Dermis blood vessel endothelial cell (primary cell): Measurements from ENCODE around the gene DCAKD. TPM values are rescaled to one million over a fixed set of nuclear protein-coding genes. Genes with fewer than 3 reads are reported as not detected.

Experiments used
- DNase-seq: peaks from one replicate; pipeline ENCODE4 v3.0.0; 2010
- total RNA-seq: library from RNA; depleted of rRNA; stranded (reverse); fragments of >200 nt; gene quantifications from 2 replicates; pipeline ENCODE4 v1.2.3, GENCODE V29; 2014

DCAKD gene
- total RNA-seq, 1 donor from 2014 or later, result 36.4 TPM

- DNase-seq, result no peak
Measured at GRCh38 chr17:45029758-45030423, 21.5 kb downstream of the DCAKD start.

GRCh38 chr17:45029096-45029495 lies 22.3 kb downstream of the DCAKD start:
- DNase-seq, result no peak

GRCh38 chr17:45022655-45023339 lies 28.6 kb downstream of the DCAKD start:
- DNase-seq, result no peak

DNA sequence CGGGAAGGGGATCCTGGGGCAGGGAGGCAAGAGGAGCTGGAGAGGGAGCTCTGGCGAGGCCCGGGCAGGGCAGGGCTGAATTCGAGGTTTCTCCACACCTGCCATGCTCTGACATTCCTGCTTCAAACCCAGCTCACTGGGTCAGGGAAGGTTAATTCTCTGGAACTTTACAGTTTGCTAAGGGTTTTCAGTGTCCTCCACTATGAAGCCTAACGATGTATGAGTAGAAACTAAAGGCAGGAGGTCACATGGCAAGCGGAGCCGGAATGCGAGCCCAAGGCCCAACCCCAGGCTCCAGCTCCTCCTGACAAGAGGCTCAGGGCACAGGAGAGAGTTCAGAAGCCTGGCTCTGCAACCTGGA lies 29.2 kb downstream of the DCAKD start:
- no peak for DNase-seq

GRCh38 chr17:45021607-45022287 lies 29.7 kb downstream of the DCAKD start:
- DNase-seq, result peak; percentile 73

- peak; percentile 77 for DNase-seq
Measured at GRCh38 chr17:45020354-45021138, 30.9 kb downstream of the DCAKD start.

- peak; percentile 51 for DNase-seq
Measured at GRCh38 chr17:45018848-45019711, 32.4 kb downstream of the DCAKD start.

DNA sequence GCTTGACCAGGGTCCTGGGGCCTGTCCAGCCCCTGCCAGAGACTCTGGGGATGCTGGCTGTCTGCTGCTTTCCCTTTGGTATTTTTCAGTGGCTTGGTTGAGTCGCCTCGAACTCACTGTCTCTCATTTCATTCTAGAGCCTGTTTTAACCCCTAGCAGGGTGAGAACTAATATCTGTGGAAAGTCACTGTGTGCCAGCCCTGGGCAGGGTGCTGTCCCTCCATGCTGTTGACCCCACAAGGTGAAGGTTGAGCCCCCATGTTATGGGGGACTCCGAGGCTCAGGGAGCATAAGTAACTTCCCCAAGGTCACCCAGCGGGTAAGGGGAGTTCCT lies 33.0 kb downstream of the DCAKD start:
- DNase-seq, result no peak

DNA sequence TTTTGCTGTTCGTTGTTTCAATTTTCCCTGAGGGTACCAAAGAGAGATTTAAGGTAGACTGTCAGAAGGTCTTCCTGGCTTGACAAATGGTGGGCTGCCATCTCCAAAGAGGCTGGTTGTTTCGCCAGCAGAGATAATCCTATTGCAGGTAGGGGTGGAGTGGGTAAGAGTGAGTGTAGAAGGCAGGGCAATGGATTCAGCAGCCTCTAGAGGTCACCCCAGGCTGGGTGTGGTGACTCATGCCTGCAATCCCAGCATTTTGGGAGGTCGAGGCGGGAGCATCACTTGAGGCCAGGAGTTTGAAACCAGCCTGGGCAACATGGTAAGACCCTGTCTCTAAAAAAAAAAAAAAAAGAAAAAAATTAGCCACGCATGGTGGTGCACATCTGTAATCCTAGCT lies 34.6 kb downstream of the DCAKD start:
- DNase-seq, result peak; percentile 12

DNA sequence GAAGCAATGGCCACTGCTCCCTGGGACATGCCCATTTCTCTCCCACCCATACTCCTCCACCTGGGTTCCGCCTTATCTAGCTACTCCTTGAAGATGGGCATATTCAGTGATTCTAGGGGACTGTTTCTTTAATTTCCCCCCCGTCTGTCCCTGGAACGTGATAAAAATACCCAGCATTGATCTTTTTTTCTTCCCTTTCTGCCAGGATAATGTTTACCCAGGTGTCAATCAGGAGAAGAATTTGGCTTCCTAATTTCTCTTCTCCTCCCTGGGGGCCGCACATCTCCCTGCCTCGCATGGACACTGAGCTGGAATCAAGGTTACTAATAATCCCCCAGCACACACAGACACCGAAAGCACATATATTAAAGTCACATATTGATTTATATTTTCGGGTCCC lies 35.2 kb downstream of the DCAKD start:
- DNase-seq, result no peak

DNA sequence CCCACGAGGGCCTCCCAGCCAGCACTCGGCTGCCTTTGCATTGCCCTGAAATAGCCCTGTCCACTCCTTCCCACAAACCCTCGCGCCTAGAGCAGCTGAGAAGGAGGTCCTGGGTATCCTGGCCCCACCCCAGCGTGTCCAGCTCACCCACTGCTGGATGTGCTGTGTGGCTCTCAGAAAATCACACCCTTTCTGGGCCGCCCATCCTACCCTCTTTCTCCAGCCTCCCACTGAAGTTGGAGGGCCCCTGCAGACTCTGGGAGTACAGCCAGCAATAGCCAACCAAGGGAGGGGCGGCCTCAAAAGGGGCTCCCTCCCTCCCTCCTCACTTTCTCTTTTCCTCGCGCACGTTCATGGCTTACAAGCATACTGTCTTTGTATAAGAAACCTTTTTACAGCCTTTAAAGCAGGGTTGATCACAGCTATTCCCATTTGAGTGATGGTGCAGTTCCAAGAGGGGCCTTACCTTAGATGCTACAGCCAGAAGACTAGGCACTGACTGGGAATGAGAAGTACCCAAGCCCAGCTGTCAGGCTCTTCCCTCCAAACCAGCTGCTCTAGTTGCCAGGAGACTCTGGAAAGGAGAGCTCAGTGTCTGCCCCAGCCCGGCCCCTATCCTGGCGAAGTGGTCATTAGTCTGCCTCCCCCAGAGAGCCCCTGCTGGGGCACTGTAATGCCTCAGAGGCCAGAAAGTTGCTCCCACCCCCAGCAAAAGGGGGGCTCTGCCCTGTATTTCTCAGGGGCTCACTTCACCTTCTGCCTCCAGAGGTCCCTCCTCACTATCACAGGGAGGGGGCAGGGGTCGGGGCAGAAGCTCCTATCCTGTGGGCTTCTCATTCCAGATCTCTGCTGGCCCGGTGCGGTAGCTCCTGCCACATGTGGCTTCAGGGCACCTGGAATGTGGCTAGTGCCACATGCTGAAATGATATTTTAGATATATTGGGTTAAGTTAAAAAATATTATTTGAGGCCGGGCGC lies 38.1 kb downstream of the DCAKD start:
- DNase-seq, result no peak

GRCh38 chr17:45011767-45012166 lies 39.7 kb downstream of the DCAKD start:
- no peak for DNase-seq

DNA sequence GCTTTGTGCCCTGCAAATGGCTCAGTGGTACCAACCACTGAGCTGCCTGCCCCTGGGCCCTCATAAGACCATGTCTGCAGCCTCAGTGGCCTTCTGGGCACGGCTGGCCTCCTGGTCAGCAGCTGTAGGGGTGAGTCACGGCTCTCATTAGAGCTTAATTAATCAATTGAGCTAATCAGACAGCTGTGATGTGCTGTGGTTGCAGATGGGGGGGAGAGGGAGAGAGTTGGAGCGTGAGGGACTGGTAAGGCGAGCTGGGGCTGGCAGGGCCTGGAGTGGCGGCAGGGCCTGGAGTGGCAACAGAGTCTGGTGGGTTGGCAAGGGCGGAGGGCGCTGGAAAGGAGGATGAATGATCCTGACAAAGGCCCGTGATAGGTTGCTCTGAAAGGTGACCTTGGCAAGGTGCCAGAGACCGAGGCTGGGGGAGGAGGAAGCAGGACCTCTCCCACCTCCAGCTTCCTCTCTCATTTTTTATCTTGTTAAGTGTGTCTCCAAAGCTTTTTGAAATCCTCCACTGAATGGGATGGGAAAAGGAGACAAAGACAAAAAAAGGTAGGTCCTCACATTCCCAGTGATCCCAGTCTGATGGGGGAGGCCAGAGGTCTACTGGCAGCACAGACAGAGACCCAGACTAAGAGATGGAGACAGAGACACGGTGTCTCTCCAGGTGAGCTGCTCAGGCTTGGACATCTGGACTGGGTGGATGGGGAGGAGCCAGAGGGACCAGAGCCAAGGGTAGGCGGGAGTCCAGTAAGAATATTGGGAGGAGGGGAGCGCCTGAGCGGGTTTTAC lies 41.6 kb downstream of the DCAKD start:
- no peak for DNase-seq

GRCh38 chr17:45008216-45008615 lies 43.2 kb downstream of the DCAKD start:
- DNase-seq, result no peak

DNA sequence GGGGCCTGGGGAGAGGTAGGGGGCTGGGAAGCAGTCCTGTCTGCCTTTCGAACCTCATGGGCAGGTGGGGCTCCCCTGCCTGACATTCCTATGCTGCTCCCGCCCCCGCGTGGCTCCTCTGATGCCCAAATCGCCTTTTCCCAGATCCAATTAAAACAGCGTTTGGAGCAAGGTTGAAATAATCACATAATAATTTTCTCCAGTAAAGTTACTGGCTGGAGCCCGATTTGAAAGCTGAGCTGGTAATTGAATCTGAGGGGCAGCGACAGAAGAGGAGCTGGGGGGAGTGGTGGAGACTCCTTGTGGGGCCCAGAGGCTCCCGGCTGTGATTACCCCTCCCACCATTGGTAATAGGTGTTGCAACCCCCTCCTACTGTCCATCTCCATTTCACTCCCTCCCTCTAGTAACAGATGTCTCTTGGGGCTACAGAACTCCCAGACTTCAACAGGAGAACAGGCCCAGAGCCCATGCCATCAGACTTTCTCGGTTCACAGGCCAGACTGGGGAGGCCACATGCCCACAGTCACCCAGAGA lies 44.4 kb downstream of the DCAKD start:
- no peak for DNase-seq

DNA sequence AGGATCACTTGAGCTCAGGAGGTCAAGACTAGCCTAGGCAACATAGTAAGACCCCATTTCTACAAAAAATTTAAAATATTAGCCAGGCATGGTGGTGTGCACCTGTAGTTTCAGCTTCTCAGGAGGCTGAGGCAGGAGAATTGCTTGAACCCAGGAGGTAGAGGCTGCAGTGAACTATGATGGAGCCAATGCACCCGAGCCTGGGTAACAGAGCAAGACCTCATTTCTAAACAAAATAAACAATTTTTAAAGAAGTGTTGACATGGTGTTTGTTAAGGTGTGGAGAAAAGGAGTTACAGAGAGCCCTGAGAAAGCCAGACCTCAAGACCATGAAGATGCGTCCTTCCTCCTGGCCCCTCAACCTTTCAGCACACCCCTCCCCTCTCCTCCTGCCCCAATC lies 45.7 kb downstream of the DCAKD start:
- no peak for DNase-seq

- DNase-seq, result no peak
Measured at GRCh38 chr17:45004388-45004787, 47.0 kb downstream of the DCAKD start.

DNA sequence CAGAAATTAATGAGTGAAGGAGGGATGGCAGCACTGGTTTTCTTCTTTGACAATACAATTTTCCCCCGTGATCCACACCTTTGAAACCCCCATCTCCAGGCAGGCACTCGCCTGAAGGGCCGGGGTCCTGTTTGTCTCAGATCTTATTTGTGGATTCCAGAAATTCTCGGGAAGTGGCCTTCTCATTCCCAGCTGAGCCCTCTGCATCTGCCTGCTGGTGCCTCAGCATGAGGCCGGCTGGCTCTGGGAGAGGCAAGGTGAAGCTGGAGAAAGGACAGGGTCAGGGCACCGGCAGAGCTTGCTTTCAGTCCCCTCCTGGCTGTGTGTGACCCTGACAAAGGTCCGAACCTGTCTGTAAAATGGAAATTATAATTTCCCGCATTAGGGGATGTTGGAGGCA lies 47.6 kb downstream of the DCAKD start:
- DNase-seq, result no peak

GRCh38 chr17:45001310-45001709 lies 50.1 kb downstream of the DCAKD start:
- DNase-seq, result no peak

DNA sequence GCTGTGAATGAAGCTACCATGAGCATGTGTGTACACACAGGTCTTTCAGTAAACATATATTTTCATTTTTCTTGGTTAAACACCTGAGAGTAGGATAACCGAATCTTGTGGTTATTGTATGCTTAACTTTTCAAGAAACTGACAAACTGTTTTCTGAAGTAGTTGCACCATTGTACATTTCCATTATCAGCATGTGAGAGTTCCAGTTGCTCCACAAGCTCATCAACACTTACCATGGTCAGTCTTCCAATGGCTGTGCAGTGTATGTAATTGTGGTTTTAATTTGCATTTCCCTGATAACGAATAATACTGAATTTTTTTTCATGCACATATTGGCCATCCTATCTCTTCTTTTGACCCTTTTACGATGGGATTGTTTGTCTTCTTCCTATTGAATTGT lies 52.0 kb downstream of the DCAKD start:
- DNase-seq, result no peak
